Liver (tissue), 9 donors: ENCODE measurements around the gene CALML3. TPM values are rescaled to one million over a fixed set of nuclear protein-coding genes. Genes with fewer than 3 reads are reported as not detected.

Experiments used
- DNase-seq: peaks from one replicate; pipeline ENCODE4 v3.0.0-alpha.2; 2017; ENCODE audit warnings: low spot score
- H3K27ac ChIP-seq, 2 donors: one replicate each; pipeline ENCODE4 v1.7.0; 2013; ENCODE audit warnings: inconsistent platforms in 2 of 2, low read length in 2 of 2, control low read depth in 1 of 2, low read depth in 1 of 2, mild to moderate bottlenecking in 1 of 2
- H3K27me3 ChIP-seq, 4 donors: one replicate each; pipeline versions ENCODE4 v1.6.1 to v1.7.0; 2013; ENCODE audit warnings: low read length in 3 of 4, inconsistent platforms in 1 of 4, mild to moderate bottlenecking in 1 of 4, moderate library complexity in 1 of 4; ENCODE audit not compliant: control insufficient read depth in 4 of 4, insufficient read depth in 4 of 4
- H3K36me3 ChIP-seq, 4 donors: one replicate each; pipeline versions ENCODE4 v1.6.1 to v1.7.0; 2013; ENCODE audit warnings: low read length in 3 of 4, mild to moderate bottlenecking in 3 of 4, low read depth in 1 of 4, moderate library complexity in 1 of 4; ENCODE audit not compliant: control insufficient read depth in 4 of 4, insufficient read depth in 3 of 4
- H3K4me1 ChIP-seq, 4 donors: one replicate each; pipeline versions ENCODE4 v1.6.1 to v1.7.0; 2013; ENCODE audit warnings: low read length in 3 of 4, mild to moderate bottlenecking in 3 of 4, moderate library complexity in 1 of 4; ENCODE audit not compliant: control insufficient read depth in 4 of 4, insufficient read depth in 4 of 4
- H3K4me3 ChIP-seq, 3 donors: one replicate each; pipeline versions ENCODE4 v1.6.1 to v1.7.0; 2013; ENCODE audit warnings: low read length in 3 of 3, control low read depth in 1 of 3, low read depth in 1 of 3, mild to moderate bottlenecking in 1 of 3
- H3K9ac ChIP-seq, 2 donors: one replicate each; pipeline ENCODE4 v1.7.0; 2013; ENCODE audit warnings: low read length in 2 of 2, mild to moderate bottlenecking in 2 of 2, moderate library complexity in 2 of 2, control low read depth in 1 of 2, low read depth in 1 of 2
- H3K9me3 ChIP-seq, 4 donors: one replicate each; pipeline versions ENCODE4 v1.6.1 to v1.7.0; 2013; ENCODE audit warnings: low read length in 3 of 4; ENCODE audit not compliant: control insufficient read depth in 4 of 4
- ATF3 ChIP-seq: IDR thresholded peaks from 2 replicates; pipeline ENCODE4 v1.6.1; 2016; ENCODE audit warnings: antibody characterized with exemption
- EGR1 ChIP-seq, 2 donors: IDR thresholded peaks; 2 replicates each; pipeline ENCODE4 v1.6.1; 2016 to 2018; ENCODE audit warnings: antibody characterized with exemption in 2 of 2, low read depth in 2 of 2
- FOXA1 ChIP-seq: IDR thresholded peaks from 2 replicates; pipeline ENCODE4 v1.6.1; 2016; ENCODE audit warnings: antibody characterized with exemption
- FOXA2 ChIP-seq: IDR thresholded peaks from 2 replicates; pipeline ENCODE4 v1.6.1; 2016; ENCODE audit warnings: antibody characterized with exemption
- HNF4A ChIP-seq, 2 donors: conservative IDR thresholded peaks; 2 replicates each; pipeline ENCODE4 v1.6.1; 2016; ENCODE audit warnings: antibody characterized with exemption in 2 of 2, mild to moderate bottlenecking in 2 of 2
- HNF4G ChIP-seq: IDR thresholded peaks from 2 replicates; pipeline ENCODE4 v1.6.1; 2016; ENCODE audit warnings: antibody characterized with exemption
- JUND ChIP-seq, 2 donors: IDR thresholded peaks; 2 replicates each; pipeline ENCODE4 v1.6.1; 2016; ENCODE audit warnings: antibody characterized with exemption in 2 of 2
- MAX ChIP-seq: IDR thresholded peaks from 2 replicates; pipeline ENCODE4 v1.6.1; 2016; ENCODE audit warnings: antibody characterized with exemption
- REST ChIP-seq: IDR thresholded peaks from 2 replicates; pipeline ENCODE4 v1.6.1; 2016; ENCODE audit warnings: antibody characterized with exemption, mild to moderate bottlenecking
- RXRA ChIP-seq, 2 donors: IDR thresholded peaks; 2 replicates each; pipeline ENCODE4 v1.6.1; 2017 to 2018; ENCODE audit warnings: antibody characterized with exemption in 2 of 2, mild to moderate bottlenecking in 1 of 2
- SP1 ChIP-seq: IDR thresholded peaks from 2 replicates; pipeline ENCODE4 v1.6.1; 2018; ENCODE audit warnings: antibody characterized with exemption, mild to moderate bottlenecking
- TAF1 ChIP-seq: conservative IDR thresholded peaks from 2 replicates; pipeline ENCODE4 v1.6.1; 2016; ENCODE audit warnings: antibody characterized with exemption, mild to moderate bottlenecking
- YY1 ChIP-seq: IDR thresholded peaks from 2 replicates; pipeline ENCODE4 v1.6.1; 2016; ENCODE audit warnings: antibody characterized with exemption, mild to moderate bottlenecking
- ZBTB33 ChIP-seq: IDR thresholded peaks from 2 replicates; pipeline ENCODE4 v1.6.1; 2016; ENCODE audit warnings: antibody characterized with exemption
- WGBS: extraction: QIAGEN DNeasy Blood & Tissue Kit; methylation state at CpG from one replicate; pipeline ENCODE4 v1.1.7; 2013; 5-methylcytosine and 5-hydroxymethylcytosine counted together
- polyA plus RNA-seq, 2 donors: library from polyadenylated mRNA; stranded (reverse) in 1 of 2; unstranded in 1 of 2; fragments of 200-250 nt in 1 of 2; fragments of >200 nt in 1 of 2; fragmentation: Nextera tagmentation in 1 of 2; extraction: Ambion mirVana in 1 of 2; gene quantifications; one replicate each; pipeline versions ENCODE4 v1.2.1 to v1.2.3, GENCODE V29; 2013 to 2015
- total RNA-seq, 2 donors: library from RNA; depleted of rRNA; stranded (reverse); fragments of >200 nt; gene quantifications; one replicate each; pipeline ENCODE4 v1.2.3, GENCODE V29; 2014
- TF ChIP-seq, protein P1 (sequence below): fragments of 150-350 bp; IDR thresholded peaks from 2 replicates; pipeline ENCODE4 v1.5.1; 2017; ENCODE audit warnings: improper control_type of control experiment, low read depth, low read length; ENCODE audit not compliant: missing input control
- donor health status: healthy.
- donor health status: healthy.
- donor health status: healthy.
- donor health status: healthy.
- donor health status: healthy.

The CALML3 gene
- total and polyA plus RNA-seq, 4 donors: not detected

DNA sequence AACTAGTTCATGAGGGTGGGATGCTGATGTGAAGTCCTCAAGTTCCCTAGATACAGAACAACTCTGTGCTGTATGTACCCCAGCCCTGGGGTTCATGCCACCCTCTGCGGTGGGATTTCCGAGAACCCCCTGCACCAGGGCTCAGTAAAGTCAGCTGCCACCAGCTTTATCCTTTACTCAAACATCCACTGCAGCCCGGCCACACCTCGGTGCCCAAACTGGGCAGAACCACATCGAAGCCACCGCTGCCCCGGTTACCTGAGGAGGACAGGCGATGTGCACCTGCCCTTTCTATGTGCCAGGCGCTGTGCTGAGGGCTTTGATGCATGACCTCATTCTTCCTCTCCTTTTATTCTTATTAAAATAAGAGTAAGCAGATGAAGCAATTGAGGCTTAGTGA lies 15.5 kb upstream of the CALML3 start:
- WGBS: 97% methylated on average over 9 of the region's 9 CpGs
- H3K4me1 ChIP-seq: no peaks in the 10 kb centered on the region
- no peaks in the 10 kb centered on the region for H3K9me3 ChIP-seq
- H3K4me3 ChIP-seq: no peak overlapping the region
- DNase-seq: no peak
- H3K36me3 ChIP-seq: no peaks in the 10 kb centered on the region
- no peak for TF ChIP-seq MAX
- no peak for TF ChIP-seq JUND (IDR thresholded peaks at IDR 0.05)
- TF ChIP-seq SP1: no peak
- no peak for TF ChIP-seq HNF4A (conservative IDR thresholded peaks at IDR 0.05)
- TF ChIP-seq, protein P1, sequence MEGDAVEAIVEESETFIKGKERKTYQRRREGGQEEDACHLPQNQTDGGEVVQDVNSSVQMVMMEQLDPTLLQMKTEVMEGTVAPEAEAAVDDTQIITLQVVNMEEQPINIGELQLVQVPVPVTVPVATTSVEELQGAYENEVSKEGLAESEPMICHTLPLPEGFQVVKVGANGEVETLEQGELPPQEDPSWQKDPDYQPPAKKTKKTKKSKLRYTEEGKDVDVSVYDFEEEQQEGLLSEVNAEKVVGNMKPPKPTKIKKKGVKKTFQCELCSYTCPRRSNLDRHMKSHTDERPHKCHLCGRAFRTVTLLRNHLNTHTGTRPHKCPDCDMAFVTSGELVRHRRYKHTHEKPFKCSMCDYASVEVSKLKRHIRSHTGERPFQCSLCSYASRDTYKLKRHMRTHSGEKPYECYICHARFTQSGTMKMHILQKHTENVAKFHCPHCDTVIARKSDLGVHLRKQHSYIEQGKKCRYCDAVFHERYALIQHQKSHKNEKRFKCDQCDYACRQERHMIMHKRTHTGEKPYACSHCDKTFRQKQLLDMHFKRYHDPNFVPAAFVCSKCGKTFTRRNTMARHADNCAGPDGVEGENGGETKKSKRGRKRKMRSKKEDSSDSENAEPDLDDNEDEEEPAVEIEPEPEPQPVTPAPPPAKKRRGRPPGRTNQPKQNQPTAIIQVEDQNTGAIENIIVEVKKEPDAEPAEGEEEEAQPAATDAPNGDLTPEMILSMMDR: no peak
- TF ChIP-seq EGR1 (IDR thresholded peaks at IDR 0.05; ENCODE audit: low read depth in 2 of 2): no peak
- TF ChIP-seq FOXA1: no peak
- TF ChIP-seq TAF1: no peak
- no peak for TF ChIP-seq YY1
- no peak overlapping the region for H3K9ac ChIP-seq
- H3K27ac ChIP-seq: no peak overlapping the region
- no peaks in the 10 kb centered on the region for H3K27me3 ChIP-seq

GRCh38 chr10:5509691-5510090 lies 15.1 kb upstream of the CALML3 start:
- no peak for DNase-seq

More at GRCh38 chr10:5509691-5510090, 15.1 kb upstream of the CALML3 start:
- H3K9me3 ChIP-seq: no peaks in the 10 kb centered on the region
- 95% methylated on average over 11 of the region's 11 CpGs for WGBS
- no peak overlapping the region for H3K27ac ChIP-seq
- H3K36me3 ChIP-seq: no peaks in the 10 kb centered on the region
- H3K4me3 ChIP-seq: no peak overlapping the region
- H3K9ac ChIP-seq: no peak overlapping the region
- H3K27me3 ChIP-seq: no peaks in the 10 kb centered on the region
- H3K4me1 ChIP-seq: no peaks in the 10 kb centered on the region
- no peak for TF ChIP-seq FOXA1
- TF ChIP-seq EGR1 (IDR thresholded peaks at IDR 0.05; ENCODE audit: low read depth in 2 of 2): no peak
- TF ChIP-seq SP1: no peak
- no peak for TF ChIP-seq ZBTB33
- TF ChIP-seq RXRA (IDR thresholded peaks at IDR 0.05): no peak
- TF ChIP-seq FOXA2: no peak
- TF ChIP-seq TAF1: no peak
- no peak for TF ChIP-seq REST
- TF ChIP-seq ATF3: no peak
- TF ChIP-seq YY1: no peak
- TF ChIP-seq HNF4G: no peak
- no peak for TF ChIP-seq JUND (IDR thresholded peaks at IDR 0.05)
- no peak for TF ChIP-seq MAX
- TF ChIP-seq, protein P1: no peak
